Stimulated activated naive CD8-positive, alpha-beta T cell treated with anti-CD3 and anti-CD28 coated beads, Interleukin-15, amount 100 ng/mL, for 72 hours (primary cell): ENCODE data around the gene CA14.
A peak's percentile ranks its signal among the peaks of the same experiment; 100 is the strongest.
"Not testable (repeated sequence)": the region's sequence is repeated elsewhere in the genome, so short reads cannot be mapped to it uniquely, and the experiment has no call there.

ENCODE experiments used
- ATAC-seq: fragments of 150-1000 bp; cut with Tn5 transposase; 2 replicates; pipeline ENCODE4 v1.10.0; 2021; ENCODE audit warnings: mild to moderate bottlenecking, moderate library complexity
- DNase-seq, 2 donors: peaks; one replicate each; pipeline ENCODE4 v3.0.0; 2021 to 2022
- H3K27ac Mint-ChIP-seq, 2 donors: one replicate each; pipeline ENCODE4 v1.8.0; 2022; ENCODE audit warnings: mild to moderate bottlenecking in 2 of 2, mixed read lengths in 2 of 2, moderate library complexity in 2 of 2
- H3K27me3 Mint-ChIP-seq: one replicate; pipeline ENCODE4 v1.8.0; 2022; ENCODE audit warnings: mixed read lengths
- H3K4me1 Mint-ChIP-seq: one replicate; pipeline ENCODE4 v1.8.0; 2022; ENCODE audit warnings: mild to moderate bottlenecking, mixed read lengths
- H3K4me3 Mint-ChIP-seq, 2 donors: one replicate each; pipeline ENCODE4 v1.8.0; 2022; ENCODE audit warnings: mild to moderate bottlenecking in 2 of 2, mixed read lengths in 2 of 2, moderate library complexity in 1 of 2
- H3K9me3 Mint-ChIP-seq, 2 donors: one replicate each; pipeline ENCODE4 v1.8.0; 2022; ENCODE audit warnings: mixed read lengths in 2 of 2

CA14 gene

DNA sequence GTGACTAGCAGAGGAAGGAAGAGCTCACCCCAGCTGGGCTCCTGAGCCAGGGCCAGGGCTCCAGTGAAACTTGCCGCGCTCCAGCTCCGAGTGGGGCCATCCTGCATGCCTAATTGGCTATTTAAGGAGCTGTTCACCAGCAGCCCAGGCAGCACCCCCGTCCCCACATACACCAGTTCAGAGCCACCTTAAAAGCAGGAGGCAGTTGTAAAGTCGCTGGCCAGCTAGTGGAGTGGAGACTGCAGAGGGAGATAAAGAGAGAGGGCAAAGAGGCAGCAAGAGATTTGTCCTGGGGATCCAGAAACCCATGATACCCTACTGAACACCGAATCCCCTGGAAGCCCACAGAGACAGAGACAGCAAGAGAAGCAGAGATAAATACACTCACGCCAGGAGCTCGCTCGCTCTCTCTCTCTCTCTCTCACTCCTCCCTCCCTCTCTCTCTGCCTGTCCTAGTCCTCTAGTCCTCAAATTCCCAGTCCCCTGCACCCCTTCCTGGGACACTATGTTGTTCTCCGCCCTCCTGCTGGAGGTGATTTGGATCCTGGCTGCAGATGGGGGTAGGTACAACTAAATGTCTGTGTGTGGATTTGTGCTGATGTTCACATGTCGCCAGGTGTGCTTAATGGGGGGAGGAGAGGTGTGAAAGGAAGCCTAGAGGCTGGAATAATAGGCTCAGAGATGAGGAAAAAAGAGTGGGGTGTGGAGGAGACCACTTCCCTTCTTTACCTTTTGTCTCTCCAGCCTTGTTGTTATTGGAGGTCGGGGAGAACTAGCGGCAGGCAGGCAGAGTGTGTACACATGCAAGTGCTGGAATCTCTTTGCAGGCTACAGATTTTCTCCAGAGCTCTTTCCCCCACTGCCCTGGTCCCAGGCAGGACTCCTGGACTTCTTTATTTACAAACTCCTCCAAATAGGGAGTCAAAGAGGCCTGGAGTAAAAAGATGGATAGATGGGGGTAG, at the start of gene CA14:
Gene CA14 (plus strand): TSS at position 151 of the 962 bp plus-strand sequence. CDS start 355 bp downstream, at position 506.
- DNase-seq (no peak), ATAC-seq (no peak)
- Mint-ChIP-seq H3K4me3 (peak within 1 kb of the TSS; percentile 42 to 79), H3K9me3 (no peaks in the 10 kb centered on the region), H3K27ac (peak within 1 kb of the TSS in 1 of 2 donors; percentile 59), H3K27me3 (peaks cover 44% of the 10 kb centered on the region), H3K4me1 (peaks cover 24% of the 10 kb centered on the region)

DNA sequence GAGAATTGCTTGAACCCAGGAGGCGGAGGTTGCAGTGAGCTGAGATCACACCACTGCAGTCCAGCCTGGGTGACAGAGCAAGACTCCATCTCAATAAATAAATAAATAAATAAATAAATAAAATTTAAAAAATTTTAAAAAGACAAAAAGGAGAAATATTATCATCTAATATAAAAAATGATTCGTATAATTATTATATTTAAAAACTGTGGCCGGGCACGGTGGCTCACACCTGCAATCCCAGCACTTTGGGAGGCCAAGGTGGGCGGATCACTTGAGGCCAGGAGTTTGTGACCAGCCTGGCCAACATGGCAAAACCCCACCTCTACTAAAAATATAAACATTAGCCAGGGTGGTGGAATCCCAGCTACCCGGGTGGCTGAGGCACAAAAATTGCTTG, 49.1 kb upstream of the CA14 start:
- not testable (repeated sequence) for H3K27me3 Mint-ChIP-seq, H3K4me3 Mint-ChIP-seq, DNase-seq, H3K4me1 Mint-ChIP-seq, ATAC-seq, H3K27ac Mint-ChIP-seq, H3K9me3 Mint-ChIP-seq

DNA sequence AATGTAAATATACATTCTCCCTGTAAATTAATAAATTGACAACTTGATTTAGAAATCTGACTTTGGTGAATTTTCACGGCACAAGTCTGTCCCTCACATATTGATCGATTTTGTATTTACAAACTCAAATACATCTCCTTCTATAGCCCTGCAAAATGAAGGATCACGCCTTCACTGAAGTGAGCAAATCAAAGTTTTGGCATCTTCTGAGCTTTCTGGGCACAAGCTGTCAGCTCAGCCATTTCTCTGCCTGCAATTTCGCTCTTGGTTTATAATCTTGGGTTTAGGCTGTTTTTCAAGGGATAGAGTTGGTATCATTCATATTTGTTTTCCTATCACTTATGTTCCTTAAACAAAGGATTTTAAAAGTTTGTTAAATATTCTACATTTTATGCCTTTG, 47.5 kb upstream of the CA14 start:
- no peaks in the 10 kb centered on the region for H3K9me3 Mint-ChIP-seq
- peaks cover 22% of the 10 kb centered on the region for H3K4me1 Mint-ChIP-seq
- no peak overlapping the region for H3K4me3 Mint-ChIP-seq
- H3K27me3 Mint-ChIP-seq = no peaks in the 10 kb centered on the region
- DNase-seq (no peak), ATAC-seq (no peak)
- H3K27ac Mint-ChIP-seq = no peak overlapping the region

DNA sequence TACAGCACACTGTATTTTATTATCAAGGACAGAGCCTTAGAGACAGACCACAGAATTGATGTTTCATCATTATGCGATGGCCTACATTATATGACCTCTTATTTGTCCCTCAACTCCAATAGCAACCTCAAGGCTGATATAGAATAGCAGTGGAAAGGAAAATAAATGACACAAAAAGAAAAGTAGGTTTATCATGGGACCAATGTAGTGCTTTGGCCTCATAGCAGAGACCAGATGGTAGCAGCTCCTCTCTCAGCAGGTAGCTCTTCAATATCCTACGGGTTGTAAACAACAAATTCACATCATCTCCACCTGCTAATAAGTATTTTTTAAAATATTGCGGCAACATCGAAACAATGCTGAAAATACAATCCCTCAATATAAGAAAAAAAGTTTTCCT, 46.9 kb upstream of the CA14 start:
- H3K27ac Mint-ChIP-seq = no peak overlapping the region
- ATAC-seq (no peak), DNase-seq (no peak)
- no peak overlapping the region for H3K4me3 Mint-ChIP-seq
- no peaks in the 10 kb centered on the region for H3K9me3 Mint-ChIP-seq
- no peaks in the 10 kb centered on the region for H3K27me3 Mint-ChIP-seq
- H3K4me1 Mint-ChIP-seq = peaks cover 22% of the 10 kb centered on the region

DNA sequence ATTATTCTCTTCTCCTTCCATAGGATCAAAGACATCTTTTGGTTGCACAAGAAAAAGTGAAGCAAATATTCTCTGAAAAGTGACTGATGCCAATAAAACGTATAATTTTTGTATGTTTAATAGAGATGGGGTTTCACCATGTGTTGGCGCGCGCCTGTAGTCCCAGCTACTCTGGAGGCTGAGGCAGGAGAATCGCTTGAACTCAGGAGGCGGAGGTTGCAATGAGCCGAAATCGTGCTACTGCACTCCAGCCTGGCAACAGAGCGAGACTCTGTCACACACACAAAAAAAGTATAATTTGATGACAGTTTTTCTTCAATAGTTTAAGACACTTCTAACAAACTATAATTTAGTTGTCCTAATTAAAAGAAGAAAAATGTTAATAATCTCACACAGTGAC, 45.5 kb upstream of the CA14 start:
- ATAC-seq = no peak
- peaks cover 22% of the 10 kb centered on the region for H3K4me1 Mint-ChIP-seq

DNA sequence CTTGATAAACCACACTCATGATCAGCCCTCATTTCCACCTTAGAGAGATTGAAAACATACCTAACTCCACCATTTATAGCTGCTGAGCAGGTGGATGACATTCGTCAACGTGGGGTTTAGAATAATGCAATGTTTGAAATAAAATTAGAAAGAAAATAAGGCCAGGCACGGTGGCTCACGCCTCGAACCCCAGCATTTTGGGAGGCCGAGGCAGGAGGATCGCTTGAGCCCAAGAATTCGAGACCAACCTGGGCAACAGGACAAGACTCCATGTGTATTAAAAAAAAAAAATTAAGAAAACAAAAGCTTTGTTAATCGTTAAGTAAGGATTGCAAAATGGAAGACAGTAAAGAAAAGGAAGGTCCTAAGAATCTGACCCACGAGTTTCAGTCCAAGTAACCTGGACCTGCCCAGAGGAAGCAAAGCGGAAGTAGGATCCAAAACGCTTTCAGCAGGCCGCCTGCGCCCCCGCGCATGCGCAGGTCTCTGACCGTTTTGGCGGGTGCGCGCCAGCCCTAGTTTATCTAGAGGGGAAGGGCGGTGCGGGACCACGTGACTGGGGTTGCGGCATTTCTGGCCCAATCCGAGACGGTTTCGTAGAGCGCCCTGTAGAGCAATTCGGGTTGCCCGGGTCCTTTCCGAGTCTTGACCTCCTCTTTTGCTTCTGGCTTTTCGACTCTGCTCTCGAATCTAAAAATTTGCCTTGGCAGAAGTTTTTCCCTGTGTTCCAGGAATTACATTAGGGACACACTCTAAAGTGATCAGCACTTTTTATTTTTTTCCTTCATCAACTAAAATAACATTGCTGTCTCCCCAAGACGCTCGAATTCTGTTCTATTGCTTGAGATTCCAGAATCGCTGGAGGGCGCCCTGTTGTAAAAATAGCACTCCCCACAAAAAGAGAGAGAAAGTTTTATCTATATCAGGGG, 44.1 kb upstream of the CA14 start:
- Mint-ChIP-seq H3K27me3 (no peaks in the 10 kb centered on the region), H3K9me3 (no peaks in the 10 kb centered on the region), H3K4me1 (peaks cover 22% of the 10 kb centered on the region), H3K27ac (peak overlapping the region; percentile 96 to 99), H3K4me3 (peak overlapping the region; percentile 79 to 84)
- ATAC-seq (peak; percentile 100), DNase-seq (peak; percentile 88 to 94)

More for the DNA sequence above, 45.5 kb upstream of the CA14 start:
- no peaks in the 10 kb centered on the region for H3K27me3 Mint-ChIP-seq
- H3K27ac Mint-ChIP-seq = no peak overlapping the region
- no peak for DNase-seq
- no peak overlapping the region for H3K4me3 Mint-ChIP-seq
- no peaks in the 10 kb centered on the region for H3K9me3 Mint-ChIP-seq

DNA sequence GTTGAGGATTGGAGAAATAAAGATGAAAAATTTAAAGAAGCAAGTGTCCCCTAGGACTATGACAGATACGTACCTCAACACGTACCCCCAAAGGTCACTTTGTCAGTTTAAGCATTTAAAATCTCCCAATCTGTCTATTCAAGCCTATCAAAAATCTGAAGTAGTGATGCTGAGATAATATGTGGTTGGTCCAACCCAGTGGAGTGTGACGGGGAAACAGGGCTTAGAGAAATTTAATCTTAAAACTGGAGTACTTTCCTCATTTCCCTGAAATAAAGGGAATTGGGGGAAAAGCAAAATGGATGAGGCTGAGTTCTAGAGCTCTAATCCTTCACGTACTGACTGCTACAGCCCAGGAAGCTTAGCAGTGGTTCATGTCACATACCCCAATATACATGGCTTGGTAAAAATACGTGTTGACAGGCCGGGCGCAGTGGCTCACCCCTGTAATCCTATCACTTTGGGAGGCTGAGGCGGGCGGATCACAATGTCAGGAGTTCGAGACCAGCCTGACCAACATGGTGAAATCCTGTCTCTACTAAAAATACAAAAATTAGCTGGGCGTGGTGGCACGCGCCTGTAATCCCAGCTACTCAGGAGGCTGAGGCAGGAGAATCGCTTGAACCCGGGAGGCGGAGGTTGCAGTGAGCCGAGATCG, 43.3 kb upstream of the CA14 start:
- H3K9me3 Mint-ChIP-seq, H3K27me3 Mint-ChIP-seq, ATAC-seq, DNase-seq: not testable (repeated sequence)
- H3K4me3 Mint-ChIP-seq = peak overlapping the region; percentile 79 to 84
- peaks cover 22% of the 10 kb centered on the region for H3K4me1 Mint-ChIP-seq
- H3K27ac Mint-ChIP-seq = peak overlapping the region; percentile 96 to 99

DNA sequence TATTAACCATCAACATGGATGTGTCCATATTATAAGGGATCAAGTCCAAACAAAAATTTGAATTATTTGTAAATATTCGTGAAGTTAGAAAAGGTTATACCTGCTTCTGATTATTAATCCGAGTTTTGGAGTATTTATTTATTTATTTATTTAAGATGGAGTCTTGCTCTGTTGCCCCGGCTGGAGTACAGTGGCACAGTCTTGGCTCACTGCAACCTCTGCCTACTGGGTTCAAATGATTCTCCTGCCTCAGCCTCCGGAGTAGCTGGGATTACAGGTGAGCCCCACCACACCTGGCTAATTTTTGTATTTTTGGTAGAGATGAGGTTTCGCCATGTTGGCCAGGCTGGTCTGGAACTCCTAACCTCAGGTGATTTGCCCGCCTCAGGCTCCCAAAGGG, 41.7 kb upstream of the CA14 start:
- not testable (repeated sequence) for DNase-seq, H3K9me3 Mint-ChIP-seq, ATAC-seq, H3K27me3 Mint-ChIP-seq, H3K4me3 Mint-ChIP-seq, H3K27ac Mint-ChIP-seq
- H3K4me1 Mint-ChIP-seq = peaks cover 22% of the 10 kb centered on the region

DNA sequence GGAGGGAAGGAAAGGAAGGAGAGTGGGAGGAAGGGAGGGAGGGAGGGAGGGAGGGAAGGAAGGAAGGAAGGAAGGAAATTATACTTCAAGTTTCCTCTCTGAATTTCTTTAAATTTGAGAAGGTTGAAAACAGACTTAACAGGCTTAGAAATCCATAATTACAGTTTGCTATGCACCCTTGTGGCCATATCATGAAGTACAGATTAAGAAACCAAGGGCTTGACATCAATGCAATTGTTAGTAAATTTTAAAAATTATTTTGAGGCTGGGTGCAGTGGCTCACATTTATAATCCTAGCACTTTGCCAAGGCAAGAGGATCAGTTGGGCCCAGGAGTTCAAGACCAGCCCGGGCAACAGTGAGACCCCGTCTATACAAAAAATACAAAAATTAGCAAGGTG, 36.0 kb upstream of the CA14 start:
- Mint-ChIP-seq H3K4me1 (peaks cover 1% of the 10 kb centered on the region), H3K27ac (peak overlapping the region in 1 of 2 donors; percentile 34), H3K9me3 (no peaks in the 10 kb centered on the region), H3K4me3 (no peak overlapping the region), H3K27me3 (no peaks in the 10 kb centered on the region)
- no peak for DNase-seq
- peak; percentile 54 for ATAC-seq

DNA sequence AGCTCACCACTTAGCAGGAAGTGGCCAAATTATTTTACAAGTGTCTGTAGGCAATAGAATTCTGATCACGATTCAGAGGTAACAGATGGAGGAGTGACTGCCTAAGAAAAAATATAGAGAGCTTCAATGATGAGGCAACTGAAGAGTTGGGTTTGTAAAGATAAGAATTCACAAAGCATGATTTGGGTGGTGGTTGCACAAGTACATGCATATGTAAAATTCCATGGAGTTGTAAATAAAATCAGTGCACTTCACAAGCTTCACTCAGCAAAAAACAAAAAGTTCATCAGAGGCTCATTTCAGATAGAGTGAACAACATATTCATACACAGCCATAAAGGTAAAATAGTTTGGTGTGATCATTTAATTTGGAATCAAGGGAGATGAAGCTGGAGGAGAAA, 32.6 kb upstream of the CA14 start:
- DNase-seq (no peak), ATAC-seq (no peak)
- H3K27ac Mint-ChIP-seq = peak overlapping the region in 1 of 2 donors; percentile 88
- H3K4me1 Mint-ChIP-seq = peaks cover 9% of the 10 kb centered on the region
- H3K27me3 Mint-ChIP-seq = no peaks in the 10 kb centered on the region
- H3K4me3 Mint-ChIP-seq = no peak overlapping the region
- no peaks in the 10 kb centered on the region for H3K9me3 Mint-ChIP-seq

DNA sequence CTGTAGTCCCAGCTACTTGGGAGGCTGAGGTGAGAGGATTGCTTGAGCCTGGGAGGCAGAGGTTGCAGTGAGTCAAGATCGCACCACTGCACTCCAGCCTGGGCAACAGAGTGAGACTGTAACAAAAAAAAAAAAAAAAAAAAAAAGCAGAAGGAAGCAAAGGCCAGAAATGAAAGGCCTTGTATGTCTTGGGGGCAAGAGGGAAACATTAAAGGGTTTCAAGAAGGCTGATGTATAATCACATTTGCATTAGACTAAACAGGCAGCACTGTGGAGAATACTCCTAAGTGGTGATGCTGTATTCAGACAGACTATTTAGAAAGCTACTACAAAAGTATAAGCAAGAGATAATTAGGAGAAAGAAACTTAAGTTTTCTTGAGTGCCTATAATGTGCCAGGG, 32.0 kb upstream of the CA14 start:
- Mint-ChIP-seq H3K4me3 (no peak overlapping the region), H3K27ac (peak overlapping the region in 1 of 2 donors; percentile 68), H3K27me3 (no peaks in the 10 kb centered on the region), H3K9me3 (no peaks in the 10 kb centered on the region), H3K4me1 (peaks cover 9% of the 10 kb centered on the region)
- no peak for DNase-seq
- ATAC-seq = no peak

DNA sequence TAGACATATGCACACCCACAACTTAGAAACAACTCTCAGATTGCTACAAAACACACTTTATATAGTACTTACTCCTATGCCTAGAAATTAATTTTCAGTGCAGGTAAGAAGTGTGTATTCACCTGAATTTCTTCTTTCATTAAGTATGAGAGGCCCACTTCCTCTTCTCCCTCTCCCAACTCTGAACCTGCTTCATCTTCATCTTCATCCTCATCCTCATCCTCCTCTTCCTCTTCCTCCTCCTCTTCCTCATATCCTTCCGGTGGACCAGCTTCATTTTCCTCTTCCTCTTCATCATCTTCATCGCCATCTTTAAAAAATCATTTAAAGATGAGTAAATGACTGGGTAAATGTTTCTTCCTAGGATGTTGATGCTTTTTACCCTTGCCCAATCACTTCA, 31.1 kb upstream of the CA14 start:
- Mint-ChIP-seq H3K4me1 (peaks cover 9% of the 10 kb centered on the region), H3K4me3 (no peak overlapping the region), H3K9me3 (no peaks in the 10 kb centered on the region), H3K27ac (no peak overlapping the region), H3K27me3 (no peaks in the 10 kb centered on the region)
- no peak for DNase-seq
- ATAC-seq = no peak

DNA sequence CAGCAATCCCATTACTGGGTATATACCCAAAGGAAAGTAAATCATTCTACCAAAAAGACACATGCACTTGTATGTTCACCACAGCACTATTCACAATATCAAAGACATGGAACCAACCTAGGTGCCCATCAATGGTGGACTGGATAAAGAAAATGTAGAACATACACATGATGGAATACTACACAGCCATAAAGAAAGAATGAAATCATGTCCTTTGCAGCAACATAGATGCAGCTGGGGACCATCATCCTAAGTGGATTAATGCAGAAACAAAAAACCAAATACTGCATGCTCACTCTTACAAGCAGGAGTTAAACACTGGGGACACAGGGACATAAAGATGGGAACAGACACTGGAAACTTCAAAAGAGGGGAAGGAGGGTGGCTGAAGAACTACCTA, 30.3 kb upstream of the CA14 start:
- DNase-seq (no peak), ATAC-seq (no peak)
- Mint-ChIP-seq H3K9me3 (no peaks in the 10 kb centered on the region), H3K4me3 (no peak overlapping the region), H3K27ac (no peak overlapping the region), H3K27me3 (no peaks in the 10 kb centered on the region), H3K4me1 (peaks cover 9% of the 10 kb centered on the region)

DNA sequence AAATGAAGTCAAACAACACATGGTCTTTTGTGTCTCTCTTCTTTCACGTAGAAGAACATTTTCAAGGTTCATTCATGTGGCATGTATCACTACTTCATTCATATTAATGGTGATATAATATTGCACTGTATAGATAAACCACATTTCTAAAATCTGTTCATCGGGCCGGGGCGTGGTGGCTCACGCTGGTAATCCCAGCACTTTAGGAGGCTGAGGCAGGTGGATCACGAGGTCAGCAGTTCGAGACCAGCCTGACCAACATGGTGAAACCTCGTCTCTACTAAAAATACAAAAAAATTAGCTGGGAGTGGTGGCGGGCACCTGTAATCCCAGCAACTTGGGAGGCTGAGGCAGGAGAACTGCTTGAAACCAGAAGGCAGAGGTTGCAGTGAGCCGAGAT, 29.3 kb upstream of the CA14 start:
- not testable (repeated sequence) for H3K4me3 Mint-ChIP-seq, H3K9me3 Mint-ChIP-seq, DNase-seq, H3K27ac Mint-ChIP-seq, ATAC-seq, H3K27me3 Mint-ChIP-seq
- H3K4me1 Mint-ChIP-seq = peaks cover 15% of the 10 kb centered on the region

DNA sequence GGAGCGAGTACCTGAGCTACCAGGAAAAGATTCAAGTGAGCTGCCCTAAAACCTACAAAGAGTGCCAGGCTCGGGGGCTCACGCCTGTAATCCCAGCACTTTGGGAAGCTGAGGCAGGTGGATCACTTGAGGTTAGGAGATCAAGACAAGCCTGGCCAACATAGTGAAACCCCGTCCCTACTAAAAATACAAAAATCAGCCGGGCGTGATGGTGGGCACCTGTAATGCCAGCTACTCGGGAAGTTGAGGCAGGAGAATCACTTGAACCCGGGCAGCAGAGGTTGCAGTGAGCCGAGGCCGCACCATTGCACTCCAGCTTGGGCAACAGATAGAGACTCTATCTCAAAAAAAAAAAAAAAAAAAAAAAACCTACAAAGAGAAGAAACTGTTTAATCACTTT, 24.7 kb upstream of the CA14 start:
- H3K9me3 Mint-ChIP-seq, H3K27me3 Mint-ChIP-seq, H3K4me3 Mint-ChIP-seq, ATAC-seq, DNase-seq: not testable (repeated sequence)
- peaks cover 18% of the 10 kb centered on the region for H3K4me1 Mint-ChIP-seq
- H3K27ac Mint-ChIP-seq = peak overlapping the region in 1 of 2 donors; percentile 25
